ENCODE results near the gene SMPD3. TPM values are rescaled to one million over a fixed set of nuclear protein-coding genes. Genes with fewer than 3 reads are reported as not detected.

The SMPD3 gene
- total and polyA plus RNA-seq, 9 donors: 0.40 to 31.4 (median 2.2) TPM

- DNase-seq: no peak
- intact Hi-C loops (cut with DNase I): no loop called here
- Histone ChIP-seq H3K9me3 (no peaks in the 10 kb centered on the region), H3K27me3 (no peaks in the 10 kb centered on the region), H3K27ac (no peak overlapping the region), H3K36me3 (no peaks in the 10 kb centered on the region), H3K4me1 (ENCODE audit: insufficient read depth) (no peaks in the 10 kb centered on the region), H3K4me3 (no peak overlapping the region)
- TF ChIP-seq POLR2A (IDR thresholded peaks at IDR 0.05) (no peak), CTCF (IDR thresholded peaks at IDR 0.05) (no peak), EP300 (IDR thresholded peaks at IDR 0.05) (no peak)
- 72 to 86% (median 75%) methylated on average over 7 of the region's 7 CpGs for WGBS, 3 donors
Observed at GRCh38 chr16:68381363-68381724, 67.0 kb downstream of the SMPD3 start.

- H3K4me1 ChIP-seq (ENCODE audit: insufficient read depth): no peaks in the 10 kb centered on the region
- no peaks in the 10 kb centered on the region for H3K36me3 ChIP-seq
- no peak overlapping the region for H3K4me3 ChIP-seq
- no peaks in the 10 kb centered on the region for H3K9me3 ChIP-seq
- H3K27me3 ChIP-seq: no peaks in the 10 kb centered on the region
- intact Hi-C loops (cut with DNase I): no loop called here
- TF ChIP-seq POLR2A (IDR thresholded peaks at IDR 0.05): no peak
- TF ChIP-seq CTCF (IDR thresholded peaks at IDR 0.05): no peak
- no peak for TF ChIP-seq EP300 (IDR thresholded peaks at IDR 0.05)
- H3K27ac ChIP-seq: no peak overlapping the region
- no peak for DNase-seq
- WGBS, 3 donors: 78 to 82% (median 81%) methylated on average over 10 of the region's 10 CpGs
Observed at GRCh38 chr16:68380676-68381362, 67.5 kb downstream of the SMPD3 start.

GRCh38 chr16:68380348-68380670 lies 68.0 kb downstream of the SMPD3 start:
- intact Hi-C loops (cut with DNase I): no loop called here
- TF ChIP-seq POLR2A (IDR thresholded peaks at IDR 0.05) (no peak), CTCF (IDR thresholded peaks at IDR 0.05) (no peak), EP300 (IDR thresholded peaks at IDR 0.05) (no peak)
- H3K4me1 ChIP-seq (ENCODE audit: insufficient read depth): no peaks in the 10 kb centered on the region
- no peak overlapping the region for H3K4me3 ChIP-seq
- no peaks in the 10 kb centered on the region for H3K9me3 ChIP-seq
- H3K36me3 ChIP-seq: no peaks in the 10 kb centered on the region
- DNase-seq: no peak
- 86 to 91% (median 90%) methylated on average over 5 of the region's 5 CpGs for WGBS, 3 donors
- no peaks in the 10 kb centered on the region for H3K27me3 ChIP-seq
- no peak overlapping the region for H3K27ac ChIP-seq

- intact Hi-C loops (cut with DNase I): loop anchor here in 1 of 4 donors (1.0 kb wide), 1 partner anchor 23 kb away; no protein-coding TSS in a partner anchor
- no peak overlapping the region for H3K27ac ChIP-seq
- H3K36me3 ChIP-seq: no peaks in the 10 kb centered on the region
- 81 to 85% (median 85%) methylated on average over 18 of the region's 18 CpGs for WGBS, 3 donors
- no peak overlapping the region for H3K4me3 ChIP-seq
- no peaks in the 10 kb centered on the region for H3K9me3 ChIP-seq
- H3K4me1 ChIP-seq (ENCODE audit: insufficient read depth): no peaks in the 10 kb centered on the region
- TF ChIP-seq CTCF (IDR thresholded peaks at IDR 0.05) (no peak), POLR2A (IDR thresholded peaks at IDR 0.05) (no peak), EP300 (IDR thresholded peaks at IDR 0.05) (no peak)
- no peaks in the 10 kb centered on the region for H3K27me3 ChIP-seq
- DNase-seq: no peak
Observed at GRCh38 chr16:68379472-68380347, 68.6 kb downstream of the SMPD3 start.
